Loucy (cell line): ENCODE results near the gene ACOXL.

Source experiments
- CTCF ChIP-seq: fragments of 200-600 bp; sonication (generic); conservative IDR thresholded peaks from 2 replicates; pipeline ENCODE4 v1.5.1; 2014; ENCODE audit warnings: mild to moderate bottlenecking, antibody characterized with exemption, low read length
- EZH2phosphoT487 ChIP-seq: fragments of 200-600 bp; IDR thresholded peaks from 2 replicates; pipeline ENCODE4 v1.6.1; 2018; ENCODE audit warnings: antibody characterized with exemption, mild to moderate bottlenecking, moderate library complexity, borderline replicate concordance

- TF ChIP-seq CTCF: no peak
- no peak for TF ChIP-seq EZH2phosphoT487
Observed at GRCh38 chr2:110848071-110848470, 115.7 kb downstream of the ACOXL start.
